ENCODE data around the gene TRIM56. TPM values are rescaled to one million over a fixed set of nuclear protein-coding genes. Genes with fewer than 3 reads are reported as not detected.
A peak's percentile ranks its signal among the peaks of the same experiment; 100 is the strongest.

The TRIM56 gene
- polyA plus RNA-seq, 2 donors: 6.2 to 13.5 TPM

DNA sequence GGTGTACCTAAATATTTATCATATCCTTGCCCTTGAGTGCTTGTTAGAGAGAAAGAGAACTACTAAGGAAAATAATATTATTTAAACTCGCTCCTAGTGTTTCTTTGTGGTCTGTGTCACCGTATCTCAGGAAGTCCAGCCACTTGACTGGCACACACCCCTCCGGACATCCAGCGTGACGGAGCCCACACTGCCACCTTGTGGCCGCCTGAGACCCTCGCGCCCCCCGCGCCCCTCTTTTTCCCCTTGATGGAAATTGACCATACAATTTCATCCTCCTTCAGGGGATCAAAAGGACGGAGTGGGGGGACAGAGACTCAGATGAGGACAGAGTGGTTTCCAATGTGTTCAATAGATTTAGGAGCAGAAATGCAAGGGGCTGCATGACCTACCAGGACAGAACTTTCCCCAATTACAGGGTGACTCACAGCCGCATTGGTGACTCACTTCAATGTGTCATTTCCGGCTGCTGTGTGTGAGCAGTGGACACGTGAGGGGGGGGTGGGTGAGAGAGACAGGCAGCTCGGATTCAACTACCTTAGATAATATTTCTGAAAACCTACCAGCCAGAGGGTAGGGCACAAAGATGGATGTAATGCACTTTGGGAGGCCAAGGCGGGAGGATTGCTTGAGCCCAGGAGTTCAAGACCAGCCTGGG is 53.1 kb downstream of the TRIM56 start:
- Histone ChIP-seq H3K27me3 (ENCODE audit: control insufficient read depth in 1 of 2, insufficient read depth in 2 of 2, low read length in 2 of 2) (no peaks in the 10 kb centered on the region), H3K4me3 (ENCODE audit: low read depth in 1 of 2, low read length in 2 of 2) (no peak overlapping the region), H3K36me3 (ENCODE audit: control insufficient read depth in 2 of 2, insufficient read depth in 2 of 2, low read length in 1 of 2) (peaks cover 0 to 3% of the 10 kb centered on the region in 2 donors), H3K27ac (ENCODE audit: low read depth in 2 of 2, low read length in 1 of 2) (peak overlapping the region in 1 of 2 donors; percentile 63), H3K4me1 (ENCODE audit: control insufficient read depth in 2 of 2, insufficient read depth in 2 of 2, low read length in 1 of 2) (peaks cover 2 to 3% of the 10 kb centered on the region in 2 donors), H3K9me3 (ENCODE audit: control insufficient read depth in 2 of 2, insufficient read depth in 1 of 2, low read depth in 1 of 2, low read length in 1 of 2) (no peaks in the 10 kb centered on the region)
- 7 to 9% methylated on average over 16 of the region's 16 CpGs for WGBS, 2 donors

DNA sequence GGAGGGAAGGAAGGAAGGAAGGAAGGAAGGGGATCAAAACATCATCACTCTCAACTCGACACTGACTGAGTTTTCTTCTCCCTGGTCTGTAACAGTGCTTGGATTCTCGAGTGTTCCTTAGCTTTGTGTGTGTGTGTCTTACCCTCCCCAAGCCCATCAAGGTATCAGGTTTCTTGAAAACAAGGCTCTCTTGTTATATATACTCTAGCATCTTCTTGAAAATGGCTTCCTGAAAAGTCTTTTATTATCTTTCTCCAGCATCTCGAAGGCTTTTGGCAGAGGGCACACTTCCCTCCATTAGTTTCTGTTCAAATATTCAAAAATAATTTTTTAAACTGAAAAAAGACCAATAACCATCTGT is 55.0 kb downstream of the TRIM56 start:
- WGBS, 2 donors: 43 to 51% methylated on average over 3 of the region's 3 CpGs
- Histone ChIP-seq H3K27me3 (ENCODE audit: control insufficient read depth in 1 of 2, insufficient read depth in 2 of 2, low read length in 2 of 2) (no peaks in the 10 kb centered on the region), H3K4me1 (ENCODE audit: control insufficient read depth in 2 of 2, insufficient read depth in 2 of 2, low read length in 1 of 2) (peaks cover 2 to 3% of the 10 kb centered on the region in 2 donors), H3K4me3 (ENCODE audit: low read depth in 1 of 2, low read length in 2 of 2) (no peak overlapping the region), H3K27ac (ENCODE audit: low read depth in 2 of 2, low read length in 1 of 2) (no peak overlapping the region), H3K9me3 (ENCODE audit: control insufficient read depth in 2 of 2, insufficient read depth in 1 of 2, low read depth in 1 of 2, low read length in 1 of 2) (no peaks in the 10 kb centered on the region), H3K36me3 (ENCODE audit: control insufficient read depth in 2 of 2, insufficient read depth in 2 of 2, low read length in 1 of 2) (no peaks in the 10 kb centered on the region)

DNA sequence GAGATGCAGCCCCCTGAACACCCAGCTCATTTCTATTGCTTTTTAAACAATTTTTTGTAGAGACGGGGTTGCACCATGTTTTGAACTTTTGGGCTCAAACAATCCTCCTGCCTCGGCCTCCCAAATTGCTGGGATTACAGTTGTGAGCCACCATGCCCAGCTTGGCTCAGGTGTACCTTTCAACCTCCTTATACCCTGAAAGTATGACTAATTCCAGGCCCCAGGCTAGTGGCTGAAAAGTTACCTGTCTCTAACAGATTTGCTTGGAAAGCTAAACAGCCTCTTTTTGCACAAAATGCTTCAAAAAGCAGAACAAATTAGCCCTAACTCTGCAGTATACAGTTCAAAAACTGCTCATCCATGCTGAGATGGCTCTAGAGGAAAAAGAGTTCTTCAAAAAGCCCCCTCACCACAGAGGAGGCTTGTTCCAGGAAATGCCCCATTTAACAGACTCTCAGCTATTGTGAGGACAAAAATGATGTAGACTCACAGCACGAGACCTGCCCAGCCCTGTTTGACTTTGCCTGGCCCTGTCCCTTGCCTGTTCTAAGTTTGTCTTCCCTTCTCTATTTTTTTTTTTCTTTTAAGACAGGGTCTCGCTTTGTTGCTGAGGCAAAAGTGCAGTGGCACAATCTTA is 55.6 kb downstream of the TRIM56 start:
- H3K36me3 ChIP-seq (ENCODE audit: control insufficient read depth in 2 of 2, insufficient read depth in 2 of 2, low read length in 1 of 2): no peaks in the 10 kb centered on the region
- no peaks in the 10 kb centered on the region for H3K9me3 ChIP-seq (ENCODE audit: control insufficient read depth in 2 of 2, insufficient read depth in 1 of 2, low read depth in 1 of 2, low read length in 1 of 2)
- H3K4me1 ChIP-seq (ENCODE audit: control insufficient read depth in 2 of 2, insufficient read depth in 2 of 2, low read length in 1 of 2): peaks cover 0 to 3% of the 10 kb centered on the region in 2 donors
- peak overlapping the region in 1 of 2 donors; percentile 26 for H3K27ac ChIP-seq (ENCODE audit: low read depth in 2 of 2, low read length in 1 of 2)
- H3K4me3 ChIP-seq (ENCODE audit: low read depth in 1 of 2, low read length in 2 of 2): no peak overlapping the region
- no peaks in the 10 kb centered on the region for H3K27me3 ChIP-seq (ENCODE audit: control insufficient read depth in 1 of 2, insufficient read depth in 2 of 2, low read length in 2 of 2)
- WGBS, 2 donors: 60 to 65% methylated on average over 4 of the region's 4 CpGs

Other genes with a start within 250 kb of the TRIM56 start
- gene SLC12A9, start 232.8 kb upstream of the TRIM56 start, polyA plus RNA-seq: 10 to 100 TPM; 13.8 to 23.0 TPM
- gene TRIP6, start 218.1 kb upstream of the TRIM56 start, polyA plus RNA-seq: 10 to 100 TPM; 39.4 to 75.0 TPM
- gene SRRT, start 210.4 kb upstream of the TRIM56 start, polyA plus RNA-seq: 100 to 1,000 TPM in 1 of 2 donors, 10 to 100 TPM in 1; 70.7 to 105 TPM
- 1 to 10 TPM; 3.8 to 3.9 TPM for gene UFSP1, start 195.8 kb upstream of the TRIM56 start, polyA plus RNA-seq
- gene ACHE, start 189.6 kb upstream of the TRIM56 start, polyA plus RNA-seq: 1 to 10 TPM in 1 of 2 donors, under 1 TPM in 1; 0.52 to 1.4 TPM
- gene MUC3A, start 135.9 kb upstream of the TRIM56 start, polyA plus RNA-seq: under 1 TPM; 0.02 to 0.04 TPM
- gene MUC12, start 115.9 kb upstream of the TRIM56 start, polyA plus RNA-seq: under 1 TPM; 0.13 to 0.28 TPM
- not detected for gene MUC17, start 65.4 kb upstream of the TRIM56 start, polyA plus RNA-seq
- gene SERPINE1, start 41.6 kb downstream of the TRIM56 start, polyA plus RNA-seq: 1 to 10 TPM in 1 of 2 donors, under 1 TPM in 1; 0.88 to 1.3 TPM
- 10 to 100 TPM; 40.2 to 43.3 TPM for gene AP1S1, start 69.0 kb downstream of the TRIM56 start, polyA plus RNA-seq
- gene VGF, start 80.1 kb downstream of the TRIM56 start, polyA plus RNA-seq: under 1 TPM in 1 of 2 donors, not detected in 1; 0.01 TPM
- not detected for gene NAT16, start 94.8 kb downstream of the TRIM56 start, polyA plus RNA-seq
- not detected for gene MOGAT3, start 115.6 kb downstream of the TRIM56 start, polyA plus RNA-seq
- gene PLOD3, start 132.1 kb downstream of the TRIM56 start, polyA plus RNA-seq: 1 to 10 TPM; 9.2 to 9.7 TPM
- gene ZNHIT1, start 132.7 kb downstream of the TRIM56 start, polyA plus RNA-seq: 10 to 100 TPM; 56.0 to 73.2 TPM
- 1 to 10 TPM; 3.7 to 5.9 TPM for gene CLDN15, start 152.3 kb downstream of the TRIM56 start, polyA plus RNA-seq
- gene FIS1, start 159.6 kb downstream of the TRIM56 start, polyA plus RNA-seq: 100 to 1,000 TPM in 1 of 2 donors, 10 to 100 TPM in 1; 70.0 to 202 TPM
- gene IFT22, start 236.3 kb downstream of the TRIM56 start, polyA plus RNA-seq: 10 to 100 TPM in 1 of 2 donors, 1 to 10 TPM in 1; 5.4 to 10.1 TPM

Data from esophagus (tissue), 2 donors.